HEK293T (cell line): ENCODE measurements around the gene CSH2.
"Not testable (repeated sequence)": the region's sequence is repeated elsewhere in the genome, so short reads cannot be mapped to it uniquely, and the experiment has no call there.

ENCODE experiments used
- CTCF ChIA-PET: fragments of 350-600 bp; formaldehyde crosslinking; extraction: SDS; loops from one replicate; lab custom pipeline; 2021; ENCODE audit warnings: antibody characterized with exemption, inconsistent platforms; lab: Yijun Ruan, JAX
- POLR2A ChIA-PET: fragments of 350-600 bp; formaldehyde crosslinking; extraction: SDS; loops from one replicate; lab custom pipeline; 2020; ENCODE audit warnings: antibody characterized with exemption, inconsistent platforms; lab: Yijun Ruan, JAX
- DNase-seq: peaks from one replicate; pipeline ENCODE4 v3.0.0; 2012; ENCODE audit warnings: mixed read lengths; ENCODE audit errors: extremely low spot score
- ARNT ChIP-seq: fragments of 450-650 bp; IDR thresholded peaks from 2 replicates; pipeline ENCODE4 v1.6.1; 2017; ENCODE audit warnings: mild to moderate bottlenecking
- BHLHE40 ChIP-seq: fragments of 450-650 bp; IDR thresholded peaks from 2 replicates; pipeline ENCODE4 v1.6.1; 2016; ENCODE audit warnings: mild to moderate bottlenecking, moderate library complexity, borderline replicate concordance
- CTBP1 ChIP-seq: fragments of 450-650 bp; IDR thresholded peaks from 2 replicates; pipeline ENCODE4 v1.6.1; 2016; ENCODE audit warnings: borderline replicate concordance
- ELF4 ChIP-seq: fragments of 450-650 bp; IDR thresholded peaks from 2 replicates; pipeline ENCODE4 v1.6.1; 2017; ENCODE audit warnings: antibody characterized with exemption
- FOXA1 ChIP-seq: fragments of 450-650 bp; IDR thresholded peaks from 2 replicates; pipeline ENCODE4 v1.6.1; 2016; ENCODE audit warnings: mild to moderate bottlenecking
- FOXK2 ChIP-seq: fragments of 450-650 bp; IDR thresholded peaks from 2 replicates; pipeline ENCODE4 v1.6.1; 2016; ENCODE audit warnings: mild to moderate bottlenecking
- FOXM1 ChIP-seq: fragments of 450-650 bp; IDR thresholded peaks from 2 replicates; pipeline ENCODE4 v1.6.1; 2017; ENCODE audit warnings: mild to moderate bottlenecking, borderline replicate concordance
- HDGF ChIP-seq: fragments of 450-650 bp; IDR thresholded peaks from 2 replicates; pipeline ENCODE4 v1.6.1; 2017; ENCODE audit warnings: antibody characterized with exemption, borderline replicate concordance
- L3MBTL2 ChIP-seq: fragments of 450-650 bp; conservative IDR thresholded peaks from 2 replicates; pipeline ENCODE4 v1.6.1; 2016; ENCODE audit warnings: mild to moderate bottlenecking
- LEF1 ChIP-seq: fragments of 450-650 bp; IDR thresholded peaks from 2 replicates; pipeline ENCODE4 v1.6.1; 2017; ENCODE audit warnings: mild to moderate bottlenecking, borderline replicate concordance
- NFRKB ChIP-seq: fragments of 450-650 bp; IDR thresholded peaks from 2 replicates; pipeline ENCODE4 v1.6.1; 2016; ENCODE audit warnings: mild to moderate bottlenecking, moderate library complexity
- SP1 ChIP-seq: fragments of 450-650 bp; IDR thresholded peaks from 2 replicates; pipeline ENCODE4 v1.6.1; 2017
- SUZ12 ChIP-seq: fragments of 450-650 bp; IDR thresholded peaks from 2 replicates; pipeline ENCODE4 v1.6.1; 2016; ENCODE audit warnings: mild to moderate bottlenecking
- TARDBP ChIP-seq: fragments of 450-650 bp; IDR thresholded peaks from 2 replicates; pipeline ENCODE4 v1.6.1; 2016
- ZNF384 ChIP-seq: fragments of 450-650 bp; IDR thresholded peaks from 2 replicates; pipeline ENCODE4 v1.6.1; 2016
- TF ChIP-seq, protein P1 (sequence below): fragments of 450-650 bp; IDR thresholded peaks from 2 replicates; pipeline ENCODE4 v1.6.1; 2016

CSH2 gene

GRCh38 chr17:63847525-63848249 is 25.8 kb downstream of the CSH2 start:
- no peak for TF ChIP-seq ARNT
- TF ChIP-seq BHLHE40, result no peak
- no peak for TF ChIP-seq L3MBTL2
- no peak for TF ChIP-seq ELF4
- no peak for TF ChIP-seq TARDBP
- no peak for TF ChIP-seq LEF1
- TF ChIP-seq FOXK2, result no peak
- no peak for TF ChIP-seq FOXM1
- TF ChIP-seq, protein P1, sequence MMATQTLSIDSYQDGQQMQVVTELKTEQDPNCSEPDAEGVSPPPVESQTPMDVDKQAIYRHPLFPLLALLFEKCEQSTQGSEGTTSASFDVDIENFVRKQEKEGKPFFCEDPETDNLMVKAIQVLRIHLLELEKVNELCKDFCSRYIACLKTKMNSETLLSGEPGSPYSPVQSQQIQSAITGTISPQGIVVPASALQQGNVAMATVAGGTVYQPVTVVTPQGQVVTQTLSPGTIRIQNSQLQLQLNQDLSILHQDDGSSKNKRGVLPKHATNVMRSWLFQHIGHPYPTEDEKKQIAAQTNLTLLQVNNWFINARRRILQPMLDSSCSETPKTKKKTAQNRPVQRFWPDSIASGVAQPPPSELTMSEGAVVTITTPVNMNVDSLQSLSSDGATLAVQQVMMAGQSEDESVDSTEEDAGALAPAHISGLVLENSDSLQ, result no peak
- TF ChIP-seq ZNF384, result no peak
- CTCF ChIA-PET, result interaction anchor here (0.9 to 1.5 kb wide), 3 partner anchors 12 to 18 kb away, joined by 3 to 5 read pairs (median 4); no protein-coding TSS in a partner anchor
- no peak for DNase-seq
- POLR2A ChIA-PET, result interaction anchor here (0.7 to 1.5 kb wide), 2 partner anchors 74 to 294 kb away, joined by 3 to 6 read pairs; partner anchors contain the start of genes CCDC47 and DDX42

- ChIA-PET CTCF (no interaction called here), POLR2A (interaction anchor here (9.1 kb wide), 1 partner anchor 19 kb away, joined by 67 read pairs; the partner anchor contains the start of genes FTSJ3 and PSMC5)
- no peak for DNase-seq
- TF ChIP-seq ELF4, result no peak
- TF ChIP-seq SUZ12, result no peak
- TF ChIP-seq, protein P1, result no peak
Measured at GRCh38 chr17:63845509-63845908, 28.0 kb downstream of the CSH2 start.

- CTCF ChIA-PET, result interaction anchor here (0.8 to 1.2 kb wide), 4 partner anchors 10 to 303 kb away, joined by 3 read pairs; no protein-coding TSS in a partner anchor
- no peak for TF ChIP-seq TARDBP
- TF ChIP-seq HDGF, result no peak
- TF ChIP-seq NFRKB, result no peak
- TF ChIP-seq FOXM1, result no peak
- no peak for TF ChIP-seq ELF4
- TF ChIP-seq SUZ12, result no peak
- no peak for TF ChIP-seq CTBP1
- no peak for TF ChIP-seq BHLHE40
- no peak for TF ChIP-seq ZNF384
- POLR2A ChIA-PET, result interaction anchor here (0.6 to 9.1 kb wide), 4 partner anchors 17 to 69 kb away, joined by 3 to 67 read pairs (median 14); partner anchors contain the start of genes CCDC47, DDX42, FTSJ3 and PSMC5
- DNase-seq, result no peak
Measured at GRCh38 chr17:63843910-63844677, 29.4 kb downstream of the CSH2 start.

DNA sequence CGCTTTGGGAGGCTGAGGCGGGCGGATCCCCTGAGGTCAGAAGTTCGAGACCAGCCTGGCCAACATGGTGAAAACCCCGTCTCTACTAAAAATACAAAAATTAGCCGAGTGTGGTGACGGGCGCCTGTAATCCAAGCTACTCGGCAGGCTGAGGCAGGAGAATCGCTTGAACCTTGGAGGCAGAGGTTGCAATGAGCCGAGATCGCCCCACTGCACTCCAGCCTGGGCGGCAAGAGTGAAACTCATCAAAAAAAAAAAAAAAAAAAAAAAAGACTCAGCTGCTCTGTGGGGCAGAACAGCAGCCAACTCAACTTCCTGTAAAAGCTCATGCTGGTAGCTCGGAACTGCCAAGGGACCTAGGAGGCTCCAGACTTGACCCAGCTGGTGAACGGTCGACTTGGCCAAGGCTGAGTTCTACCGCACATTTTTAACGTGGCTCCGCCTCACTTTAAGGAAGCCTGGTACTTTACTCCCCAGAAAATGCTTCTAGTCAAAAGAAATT is 30.0 kb downstream of the CSH2 start:
- TF ChIP-seq L3MBTL2, result 0 out of 2 replicates have a peak, but pooled peaks have one; percentile 8
- TF ChIP-seq ZNF384, result peak; percentile 87
- DNase-seq, result not testable (repeated sequence)
- POLR2A ChIA-PET, result interaction anchor here (1.2 to 9.1 kb wide), 5 partner anchors 11 to 69 kb away, joined by 3 to 67 read pairs (median 19); partner anchors contain the start of genes CCDC47, DDX42, FTSJ3 and PSMC5
- CTCF ChIA-PET, result interaction anchor here (0.6 to 1.2 kb wide), 5 partner anchors 9 to 1299 kb away, joined by 3 to 5 read pairs (median 3); no protein-coding TSS in a partner anchor

- ChIA-PET POLR2A (interaction anchor here (1.1 to 9.1 kb wide), 6 partner anchors 11 to 68 kb away, joined by 3 to 67 read pairs (median 14); partner anchors contain the start of genes CCDC47, DDX42, FTSJ3 and PSMC5), CTCF (interaction anchor here (0.6 to 1.2 kb wide), 5 partner anchors 8 to 1300 kb away, joined by 3 to 5 read pairs (median 3); no protein-coding TSS in a partner anchor)
- TF ChIP-seq TARDBP, result no peak
- peak; percentile 91 for TF ChIP-seq ARNT
- peak; percentile 64 for TF ChIP-seq CTBP1
- peak; percentile 79 for TF ChIP-seq ELF4
- TF ChIP-seq LEF1, result peak; percentile 98
- TF ChIP-seq, protein P1, result peak; percentile 68
- TF ChIP-seq SP1, result no peak
- TF ChIP-seq L3MBTL2, result no peak
- TF ChIP-seq FOXM1, result peak; percentile 99
- no peak for TF ChIP-seq ZNF384
- no peak for TF ChIP-seq HDGF
- TF ChIP-seq NFRKB, result no peak
- no peak for TF ChIP-seq BHLHE40
- no peak for TF ChIP-seq SUZ12
- TF ChIP-seq FOXK2, result no peak
- no peak for TF ChIP-seq FOXA1
- peak; percentile 99 for DNase-seq
Measured at GRCh38 chr17:63842540-63843386, 30.7 kb downstream of the CSH2 start, which contains the start of gene SMARCD2. SMARCD2 (minus strand) TSS chr17:63842685; CDS start chr17:63842674, 11 bp downstream.
